ENCODE measurements around the gene ANXA3.

DNA sequence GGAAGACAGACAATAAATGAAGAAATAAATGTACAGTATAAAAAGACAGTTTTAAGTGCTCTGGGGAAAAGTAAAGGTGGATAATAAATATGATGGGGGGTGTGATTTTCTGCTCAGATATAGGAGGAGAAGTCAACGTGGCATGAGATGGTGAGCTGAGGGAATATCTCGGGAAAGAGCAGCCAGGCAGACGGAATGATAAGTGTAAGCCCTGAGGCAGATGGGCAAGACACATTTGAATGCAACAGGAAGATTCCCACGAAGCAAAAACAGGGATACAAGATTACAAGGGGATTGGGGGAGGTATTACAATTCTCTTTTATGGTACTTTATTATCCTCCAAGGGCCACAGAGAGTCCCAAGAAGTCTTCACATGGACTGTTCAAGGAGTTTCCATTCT, 11.1 kb downstream of the ANXA3 start:
- TF ChIP-seq, protein P1, sequence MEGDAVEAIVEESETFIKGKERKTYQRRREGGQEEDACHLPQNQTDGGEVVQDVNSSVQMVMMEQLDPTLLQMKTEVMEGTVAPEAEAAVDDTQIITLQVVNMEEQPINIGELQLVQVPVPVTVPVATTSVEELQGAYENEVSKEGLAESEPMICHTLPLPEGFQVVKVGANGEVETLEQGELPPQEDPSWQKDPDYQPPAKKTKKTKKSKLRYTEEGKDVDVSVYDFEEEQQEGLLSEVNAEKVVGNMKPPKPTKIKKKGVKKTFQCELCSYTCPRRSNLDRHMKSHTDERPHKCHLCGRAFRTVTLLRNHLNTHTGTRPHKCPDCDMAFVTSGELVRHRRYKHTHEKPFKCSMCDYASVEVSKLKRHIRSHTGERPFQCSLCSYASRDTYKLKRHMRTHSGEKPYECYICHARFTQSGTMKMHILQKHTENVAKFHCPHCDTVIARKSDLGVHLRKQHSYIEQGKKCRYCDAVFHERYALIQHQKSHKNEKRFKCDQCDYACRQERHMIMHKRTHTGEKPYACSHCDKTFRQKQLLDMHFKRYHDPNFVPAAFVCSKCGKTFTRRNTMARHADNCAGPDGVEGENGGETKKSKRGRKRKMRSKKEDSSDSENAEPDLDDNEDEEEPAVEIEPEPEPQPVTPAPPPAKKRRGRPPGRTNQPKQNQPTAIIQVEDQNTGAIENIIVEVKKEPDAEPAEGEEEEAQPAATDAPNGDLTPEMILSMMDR (IDR thresholded peaks at IDR 0.05), result no peak
- TF ChIP-seq POLR2AphosphoS5 (IDR thresholded peaks at IDR 0.05), result no peak

Data from stomach (tissue), 4 donors.